ENCODE measurements around the gene FNBP1. TPM values are rescaled to one million over a fixed set of nuclear protein-coding genes. Genes with fewer than 3 reads are reported as not detected.

FNBP1 gene
- total RNA-seq, 1 donor from 2014 or later = 50.0 TPM

GRCh38 chr9:130053504-130054324, 10.7 kb upstream of the FNBP1 start, which contains the start of gene GPR107:
Gene GPR107, plus strand, starts transcription at chr9:130053906. Its CDS starts 27 bp downstream, at chr9:130053933.
- H3K4me3 ChIP-seq = peak within 1 kb of the TSS; percentile 98
- peaks cover 12% of the 10 kb centered on the region for H3K36me3 ChIP-seq
- intact Hi-C loops (cut with DNase I) = no loop called here
- TF ChIP-seq, protein P1, sequence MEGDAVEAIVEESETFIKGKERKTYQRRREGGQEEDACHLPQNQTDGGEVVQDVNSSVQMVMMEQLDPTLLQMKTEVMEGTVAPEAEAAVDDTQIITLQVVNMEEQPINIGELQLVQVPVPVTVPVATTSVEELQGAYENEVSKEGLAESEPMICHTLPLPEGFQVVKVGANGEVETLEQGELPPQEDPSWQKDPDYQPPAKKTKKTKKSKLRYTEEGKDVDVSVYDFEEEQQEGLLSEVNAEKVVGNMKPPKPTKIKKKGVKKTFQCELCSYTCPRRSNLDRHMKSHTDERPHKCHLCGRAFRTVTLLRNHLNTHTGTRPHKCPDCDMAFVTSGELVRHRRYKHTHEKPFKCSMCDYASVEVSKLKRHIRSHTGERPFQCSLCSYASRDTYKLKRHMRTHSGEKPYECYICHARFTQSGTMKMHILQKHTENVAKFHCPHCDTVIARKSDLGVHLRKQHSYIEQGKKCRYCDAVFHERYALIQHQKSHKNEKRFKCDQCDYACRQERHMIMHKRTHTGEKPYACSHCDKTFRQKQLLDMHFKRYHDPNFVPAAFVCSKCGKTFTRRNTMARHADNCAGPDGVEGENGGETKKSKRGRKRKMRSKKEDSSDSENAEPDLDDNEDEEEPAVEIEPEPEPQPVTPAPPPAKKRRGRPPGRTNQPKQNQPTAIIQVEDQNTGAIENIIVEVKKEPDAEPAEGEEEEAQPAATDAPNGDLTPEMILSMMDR (IDR thresholded peaks at IDR 0.05) = no peak
- no peaks in the 10 kb centered on the region for H3K9me3 ChIP-seq
- no peaks in the 10 kb centered on the region for H3K27me3 ChIP-seq
- ATAC-seq = peak; percentile 99
- peaks cover 29% of the 10 kb centered on the region for H3K4me1 ChIP-seq
- peak; percentile 94 for DNase-seq
- H3K27ac ChIP-seq = peak within 1 kb of the TSS; percentile 97

- DNase-seq (no peak), ATAC-seq (no peak)
- peak overlapping the region; percentile 98 for H3K4me3 ChIP-seq
- H3K27ac ChIP-seq = peak overlapping the region; percentile 97
- peaks cover 29% of the 10 kb centered on the region for H3K4me1 ChIP-seq
- no peaks in the 10 kb centered on the region for H3K27me3 ChIP-seq
- H3K36me3 ChIP-seq = peaks cover 6% of the 10 kb centered on the region
- H3K9me3 ChIP-seq = no peaks in the 10 kb centered on the region
- intact Hi-C loops (cut with DNase I) = no loop called here
- TF ChIP-seq, protein P1 (IDR thresholded peaks at IDR 0.05) = no peak
Observed at GRCh38 chr9:130053109-130053503, 10.1 kb upstream of the FNBP1 start.

- Histone ChIP-seq H3K4me3 (no peak overlapping the region), H3K27ac (peak overlapping the region; percentile 61), H3K9me3 (no peaks in the 10 kb centered on the region), H3K27me3 (no peaks in the 10 kb centered on the region), H3K4me1 (peaks cover 29% of the 10 kb centered on the region), H3K36me3 (no peaks in the 10 kb centered on the region)
- ATAC-seq (no peak), DNase-seq (no peak)
- TF ChIP-seq, protein P1 (IDR thresholded peaks at IDR 0.05) = no peak
- intact Hi-C loops (cut with DNase I) = no loop called here
Observed at GRCh38 chr9:130051855-130052254, 8.9 kb upstream of the FNBP1 start.

GRCh38 chr9:130050462-130050861, 7.5 kb upstream of the FNBP1 start:
- Histone ChIP-seq H3K9me3 (no peaks in the 10 kb centered on the region), H3K36me3 (no peaks in the 10 kb centered on the region), H3K4me1 (peaks cover 33% of the 10 kb centered on the region), H3K4me3 (no peak overlapping the region), H3K27ac (no peak overlapping the region), H3K27me3 (no peaks in the 10 kb centered on the region)
- ATAC-seq = no peak
- DNase-seq = no peak
- TF ChIP-seq, protein P1 (IDR thresholded peaks at IDR 0.05) = no peak
- intact Hi-C loops (cut with DNase I) = no loop called here

- Histone ChIP-seq H3K27me3 (no peaks in the 10 kb centered on the region), H3K9me3 (no peaks in the 10 kb centered on the region), H3K4me3 (no peak overlapping the region), H3K27ac (no peak overlapping the region), H3K36me3 (no peaks in the 10 kb centered on the region), H3K4me1 (peaks cover 31% of the 10 kb centered on the region)
- TF ChIP-seq, protein P1 (IDR thresholded peaks at IDR 0.05) = no peak
- DNase-seq (no peak), ATAC-seq (no peak)
- intact Hi-C loops (cut with DNase I) = loop anchor here (10.0 kb wide), 1 partner anchor 165 kb away; no protein-coding TSS in a partner anchor
Observed at GRCh38 chr9:130049431-130050210, 6.6 kb upstream of the FNBP1 start.

All from upper lobe of right lung (tissue), 1 donor.